PFSK-1 (cell line): ENCODE data around the gene OSBPL3.

Experiments
- POLR2AphosphoS5 ChIP-seq: IDR thresholded peaks from 2 replicates; pipeline ENCODE4 v1.6.1; 2012; ENCODE audit warnings: low read depth, mild to moderate bottlenecking, control low read depth, low read length, moderate library complexity
- TF ChIP-seq, protein P1 (sequence below), 2 experiments: IDR thresholded peaks; 2 replicates each; pipeline versions ENCODE4 v1.6.1 to v1.8.0; 2011 to 2012; ENCODE audit warnings: low read depth in 2 of 2, low read length in 2 of 2, control low read depth in 1 of 2, inconsistent platforms in 1 of 2, mild to moderate bottlenecking in 1 of 2, moderate library complexity in 1 of 2; ENCODE audit not compliant: insufficient read depth in 1 of 2

GRCh38 chr7:24881623-24882022, 98.4 kb downstream of the OSBPL3 start:
- TF ChIP-seq POLR2AphosphoS5, result no peak
- TF ChIP-seq, protein P1, sequence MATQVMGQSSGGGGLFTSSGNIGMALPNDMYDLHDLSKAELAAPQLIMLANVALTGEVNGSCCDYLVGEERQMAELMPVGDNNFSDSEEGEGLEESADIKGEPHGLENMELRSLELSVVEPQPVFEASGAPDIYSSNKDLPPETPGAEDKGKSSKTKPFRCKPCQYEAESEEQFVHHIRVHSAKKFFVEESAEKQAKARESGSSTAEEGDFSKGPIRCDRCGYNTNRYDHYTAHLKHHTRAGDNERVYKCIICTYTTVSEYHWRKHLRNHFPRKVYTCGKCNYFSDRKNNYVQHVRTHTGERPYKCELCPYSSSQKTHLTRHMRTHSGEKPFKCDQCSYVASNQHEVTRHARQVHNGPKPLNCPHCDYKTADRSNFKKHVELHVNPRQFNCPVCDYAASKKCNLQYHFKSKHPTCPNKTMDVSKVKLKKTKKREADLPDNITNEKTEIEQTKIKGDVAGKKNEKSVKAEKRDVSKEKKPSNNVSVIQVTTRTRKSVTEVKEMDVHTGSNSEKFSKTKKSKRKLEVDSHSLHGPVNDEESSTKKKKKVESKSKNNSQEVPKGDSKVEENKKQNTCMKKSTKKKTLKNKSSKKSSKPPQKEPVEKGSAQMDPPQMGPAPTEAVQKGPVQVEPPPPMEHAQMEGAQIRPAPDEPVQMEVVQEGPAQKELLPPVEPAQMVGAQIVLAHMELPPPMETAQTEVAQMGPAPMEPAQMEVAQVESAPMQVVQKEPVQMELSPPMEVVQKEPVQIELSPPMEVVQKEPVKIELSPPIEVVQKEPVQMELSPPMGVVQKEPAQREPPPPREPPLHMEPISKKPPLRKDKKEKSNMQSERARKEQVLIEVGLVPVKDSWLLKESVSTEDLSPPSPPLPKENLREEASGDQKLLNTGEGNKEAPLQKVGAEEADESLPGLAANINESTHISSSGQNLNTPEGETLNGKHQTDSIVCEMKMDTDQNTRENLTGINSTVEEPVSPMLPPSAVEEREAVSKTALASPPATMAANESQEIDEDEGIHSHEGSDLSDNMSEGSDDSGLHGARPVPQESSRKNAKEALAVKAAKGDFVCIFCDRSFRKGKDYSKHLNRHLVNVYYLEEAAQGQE (IDR thresholded peaks at IDR 0.05; ENCODE audit: insufficient read depth in 1 of 2, low read depth in 2 of 2, low read length in 2 of 2), result no peak
